Mammary epithelial cell (primary cell): ENCODE measurements around the gene UQCRQ.

Experiments
- EZH2 ChIP-seq: IDR thresholded peaks from 2 replicates; pipeline ENCODE4 v1.6.1; 2012; ENCODE audit warnings: low read length, inconsistent platforms, borderline replicate concordance
- TF ChIP-seq, protein P1 (sequence below), 2 donors: IDR thresholded peaks in 1 of 2; conservative IDR thresholded peaks in 1 of 2; 2 replicates each; pipeline ENCODE4 v1.5.1; 2011 to 2012; ENCODE audit warnings: inconsistent platforms in 2 of 2, low read length in 2 of 2, mild to moderate bottlenecking in 2 of 2, control low read depth in 1 of 2, low read depth in 1 of 2; ENCODE audit not compliant: insufficient read depth in 1 of 2; ENCODE audit errors: extremely low read depth in 1 of 2

DNA sequence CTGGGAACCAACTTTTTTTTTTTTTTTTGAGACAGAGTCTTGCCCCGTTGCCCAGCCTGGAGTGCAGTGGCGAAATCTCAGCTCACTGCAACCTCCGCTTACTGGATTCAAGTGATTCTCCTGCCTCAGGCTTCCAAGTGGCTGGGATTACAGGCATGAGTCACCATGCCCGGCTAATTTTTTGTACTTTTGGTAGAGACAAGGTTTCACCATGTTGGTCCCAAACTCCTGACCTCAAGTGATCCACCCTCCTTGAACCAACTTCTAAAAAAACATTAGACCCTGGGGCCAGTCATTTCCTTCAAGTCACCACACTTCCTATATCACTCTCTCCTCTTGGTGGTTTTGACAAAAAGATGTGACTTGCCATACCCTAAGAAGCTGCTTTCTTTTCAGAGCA is 25.1 kb upstream of the UQCRQ start:
- no peak for TF ChIP-seq EZH2
- TF ChIP-seq, protein P1, sequence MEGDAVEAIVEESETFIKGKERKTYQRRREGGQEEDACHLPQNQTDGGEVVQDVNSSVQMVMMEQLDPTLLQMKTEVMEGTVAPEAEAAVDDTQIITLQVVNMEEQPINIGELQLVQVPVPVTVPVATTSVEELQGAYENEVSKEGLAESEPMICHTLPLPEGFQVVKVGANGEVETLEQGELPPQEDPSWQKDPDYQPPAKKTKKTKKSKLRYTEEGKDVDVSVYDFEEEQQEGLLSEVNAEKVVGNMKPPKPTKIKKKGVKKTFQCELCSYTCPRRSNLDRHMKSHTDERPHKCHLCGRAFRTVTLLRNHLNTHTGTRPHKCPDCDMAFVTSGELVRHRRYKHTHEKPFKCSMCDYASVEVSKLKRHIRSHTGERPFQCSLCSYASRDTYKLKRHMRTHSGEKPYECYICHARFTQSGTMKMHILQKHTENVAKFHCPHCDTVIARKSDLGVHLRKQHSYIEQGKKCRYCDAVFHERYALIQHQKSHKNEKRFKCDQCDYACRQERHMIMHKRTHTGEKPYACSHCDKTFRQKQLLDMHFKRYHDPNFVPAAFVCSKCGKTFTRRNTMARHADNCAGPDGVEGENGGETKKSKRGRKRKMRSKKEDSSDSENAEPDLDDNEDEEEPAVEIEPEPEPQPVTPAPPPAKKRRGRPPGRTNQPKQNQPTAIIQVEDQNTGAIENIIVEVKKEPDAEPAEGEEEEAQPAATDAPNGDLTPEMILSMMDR (conservative IDR thresholded peaks at IDR 0.05 in 1 of 2, IDR thresholded peaks at IDR 0.05 in 1 of 2; ENCODE audit: extremely low read depth in 1 of 2, insufficient read depth in 1 of 2, low read depth in 1 of 2, low read length in 2 of 2) = no peak
